ENCODE measurements around the gene C1GALT1. TPM values are rescaled to one million over a fixed set of nuclear protein-coding genes. Genes with fewer than 3 reads are reported as not detected.

Gene C1GALT1
- total RNA-seq, 4 donors from 2014 or later: 42.9 to 99.9 (median 54.6) TPM

- H3K9me3 ChIP-seq: no peaks in the 10 kb centered on the region
- peaks cover 0 to 13% of the 10 kb centered on the region in 2 donors for H3K4me1 ChIP-seq
- no peak for TF ChIP-seq CTCF (IDR thresholded peaks at IDR 0.05)
- no peak for TF ChIP-seq POLR2A (IDR thresholded peaks at IDR 0.05)
- H3K27me3 ChIP-seq: no peaks in the 10 kb centered on the region
- intact Hi-C loops (cut with DNase I): no loop called here
- no peak overlapping the region for H3K4me3 ChIP-seq (replicated peaks in 1 of 3)
- no peak overlapping the region for H3K27ac ChIP-seq
- 84 to 89% methylated on average over 5 of the region's 5 CpGs for WGBS, 2 donors
- no peak for DNase-seq
- H3K36me3 ChIP-seq: no peaks in the 10 kb centered on the region
Observed at GRCh38 chr7:7263297-7264230, 81.2 kb downstream of the C1GALT1 start.

- Histone ChIP-seq H3K36me3 (no peaks in the 10 kb centered on the region), H3K4me1 (peaks cover 0 to 9% of the 10 kb centered on the region in 2 donors), H3K9me3 (no peaks in the 10 kb centered on the region), H3K27me3 (no peaks in the 10 kb centered on the region), H3K27ac (no peak overlapping the region), H3K4me3 (replicated peaks in 1 of 3) (no peak overlapping the region)
- intact Hi-C loops (cut with DNase I): no loop called here
- WGBS, 2 donors: 88% methylated on average over 9 of the region's 9 CpGs
- no peak for DNase-seq
- TF ChIP-seq CTCF (IDR thresholded peaks at IDR 0.05) (no peak), POLR2A (IDR thresholded peaks at IDR 0.05) (no peak)
Observed at GRCh38 chr7:7264306-7265040, 82.1 kb downstream of the C1GALT1 start.

GRCh38 chr7:7265081-7266075 lies 83.0 kb downstream of the C1GALT1 start:
- TF ChIP-seq POLR2A (IDR thresholded peaks at IDR 0.05) (no peak), CTCF (IDR thresholded peaks at IDR 0.05) (no peak)
- peak in 1 of 2 donors; percentile 6 for DNase-seq
- Histone ChIP-seq H3K9me3 (no peaks in the 10 kb centered on the region), H3K4me3 (replicated peaks in 1 of 3) (no peak overlapping the region), H3K27me3 (no peaks in the 10 kb centered on the region), H3K36me3 (no peaks in the 10 kb centered on the region), H3K27ac (no peak overlapping the region), H3K4me1 (peaks cover 0 to 9% of the 10 kb centered on the region in 2 donors)
- intact Hi-C loops (cut with DNase I): no loop called here
- WGBS, 2 donors: 82 to 83% methylated on average over 8 of the region's 8 CpGs

- Histone ChIP-seq H3K4me1 (peaks cover 0 to 9% of the 10 kb centered on the region in 2 donors), H3K36me3 (no peaks in the 10 kb centered on the region), H3K27ac (no peak overlapping the region), H3K4me3 (replicated peaks in 1 of 3) (no peak overlapping the region), H3K9me3 (no peaks in the 10 kb centered on the region), H3K27me3 (no peaks in the 10 kb centered on the region)
- intact Hi-C loops (cut with DNase I): no loop called here
- no peak for TF ChIP-seq CTCF (IDR thresholded peaks at IDR 0.05)
- TF ChIP-seq POLR2A (IDR thresholded peaks at IDR 0.05): no peak
- WGBS, 2 donors: 85 to 93% methylated on average over 6 of the region's 6 CpGs
- DNase-seq: no peak
Observed at GRCh38 chr7:7266257-7266881, 84.0 kb downstream of the C1GALT1 start.

Data from thyroid gland (tissue), 4 donors.